A549 (cell line): ENCODE measurements around the gene EML4. TPM values are rescaled to one million over a fixed set of nuclear protein-coding genes. Genes with fewer than 3 reads are reported as not detected.

Experiments used
- ATAC-seq, 2 experiments: fragments of 200-7000 bp in 1 of 2; fragments of >200 bp in 1 of 2; cut with Nextera tagmentation in 1 of 2; cut with Tn5 transposase in 1 of 2; 3 replicates each; pipeline versions ENCODE4 v1.8.0 to v1.9.1; 2018 to 2020; ENCODE audit warnings: mild to moderate bottlenecking in 1 of 2, moderate library complexity in 1 of 2
- CTCF ChIA-PET: fragments of 300-600 bp; sonication (Branson Sonifier 250); formaldehyde crosslinking; extraction: SDS; loops from one replicate; lab custom pipeline; 2021; ENCODE audit warnings: antibody characterized with exemption, inconsistent platforms; lab: Yijun Ruan, JAX
- POLR2A ChIA-PET: fragments of 350-600 bp; formaldehyde crosslinking; extraction: SDS; loops from one replicate; lab custom pipeline; 2021; ENCODE audit warnings: antibody characterized with exemption, inconsistent platforms; lab: Yijun Ruan, JAX
- DNase-seq, 2 experiments: peaks; one replicate each; pipeline versions ENCODE4 v3.0.0 to v3.0.0-alpha.2; 2011 to 2016; ENCODE audit warnings: low read depth in 1 of 2, low spot score in 1 of 2
- FAIRE-seq: peaks from 2 replicates; lab custom pipeline; 2011; peaks lifted over from hg19 to GRCh38; lab: Jason Lieb, UNC
- H3K27ac ChIP-seq, 2 experiments: fragments of >200 bp; sonication (Bioruptor Twin); formaldehyde crosslinking; 3 replicates each; pipeline ENCODE4 v1.5.1; 2016 to 2017
- H3K4me1 ChIP-seq: fragments of >200 bp; sonication (Bioruptor Twin); formaldehyde crosslinking; 3 replicates; pipeline ENCODE4 v1.6.1; 2016
- H3K4me2 ChIP-seq: fragments of >200 bp; sonication (Bioruptor Twin); formaldehyde crosslinking; 3 replicates; pipeline ENCODE4 v1.6.1; 2016
- H3K4me3 ChIP-seq: fragments of >200 bp; sonication (Bioruptor Twin); formaldehyde crosslinking; 3 replicates; pipeline ENCODE4 v1.5.1; 2016
- H3K9me3 ChIP-seq: fragments of >200 bp; sonication (Bioruptor Twin); formaldehyde crosslinking; 3 replicates; pipeline ENCODE4 v1.6.1; 2016
- CHD2 ChIP-seq: fragments of 150-350 bp; IDR thresholded peaks from 2 replicates; pipeline ENCODE4 v1.6.1; 2014; ENCODE audit warnings: low read length; ENCODE audit not compliant: partially characterized antibody
- EHF ChIP-seq: fragments of 250-450 bp; sonication (Bioruptor Pico); IDR thresholded peaks from 2 replicates; pipeline ENCODE4 v1.5.0; 2020; ENCODE audit warnings: mild to moderate bottlenecking
- EP300 ChIP-seq, 2 experiments: fragments of >200 bp; sonication (Bioruptor Twin); formaldehyde crosslinking; IDR thresholded peaks; 2 replicates in 1 of 2; 3 replicates in 1 of 2; pipeline ENCODE4 v1.6.1; 2016 to 2017
- HDAC2 ChIP-seq: fragments of 200-600 bp; sonication (generic); IDR thresholded peaks from 2 replicates; pipeline ENCODE4 v1.6.1; 2016
- JUNB ChIP-seq: fragments of >200 bp; sonication (Bioruptor Twin); formaldehyde crosslinking; IDR thresholded peaks from 2 replicates; pipeline ENCODE4 v1.6.1; 2016
- RARB ChIP-seq: fragments of 250-450 bp; sonication (Bioruptor Pico); IDR thresholded peaks from 2 replicates; pipeline ENCODE4 v1.8.0; 2021; ENCODE audit warnings: mild to moderate bottlenecking, moderate library complexity
- RCOR1 ChIP-seq: fragments of 150-350 bp; IDR thresholded peaks from 2 replicates; pipeline ENCODE4 v1.6.1; 2014; ENCODE audit warnings: antibody characterized with exemption, low read length, low read depth
- RNF2 ChIP-seq: fragments of 200-600 bp; sonication (generic); IDR thresholded peaks from 2 replicates; pipeline ENCODE4 v1.6.1; 2016; ENCODE audit warnings: low read depth, mild to moderate bottlenecking, antibody characterized with exemption, moderate library complexity, borderline replicate concordance
- SREBF2 ChIP-seq: fragments of 450-650 bp; IDR thresholded peaks from 2 replicates; pipeline ENCODE4 v1.6.1; 2014; ENCODE audit warnings: mild to moderate bottlenecking, moderate library complexity
- TFCP2L1 ChIP-seq: fragments of 250-450 bp; sonication (Bioruptor Pico); IDR thresholded peaks from 2 replicates; pipeline ENCODE4 v1.5.0; 2021; ENCODE audit warnings: mild to moderate bottlenecking
- ZFP36 ChIP-seq: fragments of 450-650 bp; IDR thresholded peaks from 2 replicates; pipeline ENCODE4 v1.6.1; 2014; ENCODE audit warnings: borderline replicate concordance; ENCODE audit not compliant: partially characterized antibody
- ZSCAN20 ChIP-seq: fragments of 250-450 bp; sonication (Bioruptor Pico); IDR thresholded peaks from 2 replicates; pipeline ENCODE4 v1.8.0; 2022; ENCODE audit warnings: mild to moderate bottlenecking, moderate library complexity
- WGBS: methylation state at CpG from one replicate; pipeline ENCODE4 v1.1.6; 2017; ENCODE audit errors: missing lambda C conversion rate; 5-methylcytosine and 5-hydroxymethylcytosine counted together
- polyA plus RNA-seq, 4 experiments: library from polyadenylated mRNA; depleted of rRNA in 3 of 4; stranded (reverse); fragments of >200 nt; fragmentation: RNase III in 1 of 4; extraction: RNeasy Plus Mini Kit Qiagen cat#74134 plus additional on column Dnase treatment in 1 of 4; gene quantifications; 2 replicates in 3 of 4; 3 replicates in 1 of 4; pipeline ENCODE4 v1.2.3, GENCODE V29; 2011 to 2017
- TF ChIP-seq, protein P1 (sequence below): fragments of >200 bp; sonication (Bioruptor Twin); formaldehyde crosslinking; IDR thresholded peaks from 3 replicates; pipeline ENCODE4 v1.5.1; 2016
- TF ChIP-seq, protein P2 (sequence below): IDR thresholded peaks from 2 replicates; pipeline ENCODE4 v1.6.1; 2012; ENCODE audit warnings: low read depth, borderline replicate concordance
- TF ChIP-seq, protein P3 (sequence below): fragments of 250-450 bp; sonication (Bioruptor Pico); IDR thresholded peaks from 2 replicates; pipeline ENCODE4 v1.5.0; 2021; ENCODE audit warnings: mild to moderate bottlenecking, moderate library complexity, borderline replicate concordance
- TF ChIP-seq, protein P4 (sequence below): fragments of >200 bp; sonication (Bioruptor Twin); formaldehyde crosslinking; IDR thresholded peaks from 3 replicates; pipeline ENCODE4 v1.6.1; 2016
- TF ChIP-seq, protein P5 (sequence below): fragments of 450-650 bp; IDR thresholded peaks from 2 replicates; pipeline ENCODE4 v1.6.1; 2014; ENCODE audit warnings: antibody characterized with exemption

EML4 gene
- polyA plus RNA-seq, 2 of the 4 experiments (the other 2 are of a cell fraction): 34.6 to 130 TPM

DNA sequence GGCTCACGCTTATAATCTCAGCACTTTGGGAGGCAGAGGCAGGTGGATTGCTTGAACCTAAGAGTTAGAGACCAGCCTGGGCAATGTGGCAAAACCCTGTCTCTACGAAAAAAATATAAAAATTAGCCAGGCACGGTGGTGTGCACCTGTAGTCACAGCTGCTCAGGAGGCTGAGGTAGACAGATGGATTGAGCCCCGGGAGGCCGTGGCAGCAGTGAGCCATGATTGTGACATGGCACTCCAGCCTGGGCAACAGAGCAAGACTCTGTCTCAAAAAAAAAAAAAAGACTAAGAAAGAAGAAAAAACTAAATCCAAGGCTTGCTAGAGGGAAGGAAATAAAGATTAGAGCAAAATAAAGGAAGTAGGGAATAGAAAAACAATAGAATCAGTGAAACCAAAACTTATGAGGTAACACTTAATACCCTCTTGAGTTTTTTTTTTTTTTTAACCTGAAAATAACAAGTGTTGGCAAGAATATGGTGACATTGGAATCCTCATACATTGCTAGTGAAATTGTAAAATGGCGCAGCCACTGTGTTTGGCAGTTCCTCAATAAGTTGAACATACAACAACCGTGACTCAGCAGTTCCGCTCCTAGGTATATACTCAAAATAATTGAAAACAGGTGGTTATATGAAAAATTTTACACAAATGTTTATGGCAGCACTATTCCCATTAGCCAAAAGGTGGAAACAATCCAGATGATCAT lies 85.2 kb downstream of the EML4 start (continued):
- TF ChIP-seq, protein P1, sequence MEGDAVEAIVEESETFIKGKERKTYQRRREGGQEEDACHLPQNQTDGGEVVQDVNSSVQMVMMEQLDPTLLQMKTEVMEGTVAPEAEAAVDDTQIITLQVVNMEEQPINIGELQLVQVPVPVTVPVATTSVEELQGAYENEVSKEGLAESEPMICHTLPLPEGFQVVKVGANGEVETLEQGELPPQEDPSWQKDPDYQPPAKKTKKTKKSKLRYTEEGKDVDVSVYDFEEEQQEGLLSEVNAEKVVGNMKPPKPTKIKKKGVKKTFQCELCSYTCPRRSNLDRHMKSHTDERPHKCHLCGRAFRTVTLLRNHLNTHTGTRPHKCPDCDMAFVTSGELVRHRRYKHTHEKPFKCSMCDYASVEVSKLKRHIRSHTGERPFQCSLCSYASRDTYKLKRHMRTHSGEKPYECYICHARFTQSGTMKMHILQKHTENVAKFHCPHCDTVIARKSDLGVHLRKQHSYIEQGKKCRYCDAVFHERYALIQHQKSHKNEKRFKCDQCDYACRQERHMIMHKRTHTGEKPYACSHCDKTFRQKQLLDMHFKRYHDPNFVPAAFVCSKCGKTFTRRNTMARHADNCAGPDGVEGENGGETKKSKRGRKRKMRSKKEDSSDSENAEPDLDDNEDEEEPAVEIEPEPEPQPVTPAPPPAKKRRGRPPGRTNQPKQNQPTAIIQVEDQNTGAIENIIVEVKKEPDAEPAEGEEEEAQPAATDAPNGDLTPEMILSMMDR: no peak
- no peak for TF ChIP-seq EHF (CRISPR knock-in tag)
- no peak for TF ChIP-seq SREBF2
- TF ChIP-seq, protein P2, sequence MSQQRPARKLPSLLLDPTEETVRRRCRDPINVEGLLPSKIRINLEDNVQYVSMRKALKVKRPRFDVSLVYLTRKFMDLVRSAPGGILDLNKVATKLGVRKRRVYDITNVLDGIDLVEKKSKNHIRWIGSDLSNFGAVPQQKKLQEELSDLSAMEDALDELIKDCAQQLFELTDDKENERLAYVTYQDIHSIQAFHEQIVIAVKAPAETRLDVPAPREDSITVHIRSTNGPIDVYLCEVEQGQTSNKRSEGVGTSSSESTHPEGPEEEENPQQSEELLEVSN: no peak
- no peak for TF ChIP-seq RNF2

DNA sequence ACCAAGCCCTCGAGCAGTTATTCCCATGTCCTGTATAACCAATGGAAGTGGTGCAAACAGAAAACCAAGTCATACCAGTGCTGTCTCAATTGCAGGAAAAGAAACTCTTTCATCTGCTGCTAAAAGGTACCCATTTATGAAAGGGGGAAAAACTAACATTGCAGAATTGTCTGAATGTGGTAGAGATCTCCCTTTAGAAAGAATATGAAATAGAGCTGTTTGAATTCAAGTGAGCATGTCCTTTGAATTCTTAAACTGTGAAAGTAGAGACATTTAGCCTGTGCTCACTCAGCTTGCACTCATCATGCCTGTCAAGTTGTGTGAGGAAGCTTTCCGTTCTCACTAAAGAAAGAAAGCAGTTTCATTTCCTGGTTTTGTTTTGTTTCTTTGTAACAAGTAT lies 87.4 kb downstream of the EML4 start:
- POLR2A ChIA-PET: no interaction called here
- FAIRE-seq: no peak
- H3K27ac ChIP-seq: no peak overlapping the region
- 97% methylated on average over 2 of the region's 2 CpGs for WGBS
- DNase-seq: no peak
- no peak for ATAC-seq
- peaks cover 7% of the 10 kb centered on the region; the same call in 1 of the 3 replicates for H3K4me1 ChIP-seq
- TF ChIP-seq RCOR1: no peak
- CTCF ChIA-PET: interaction anchor here (2.2 kb wide), 1 partner anchor 170 kb away, joined by 6 read pairs; no protein-coding TSS in a partner anchor
- no peaks in the 10 kb centered on the region for H3K9me3 ChIP-seq
- no peak overlapping the region for H3K4me3 ChIP-seq
- H3K4me2 ChIP-seq: no peak overlapping the region

DNA sequence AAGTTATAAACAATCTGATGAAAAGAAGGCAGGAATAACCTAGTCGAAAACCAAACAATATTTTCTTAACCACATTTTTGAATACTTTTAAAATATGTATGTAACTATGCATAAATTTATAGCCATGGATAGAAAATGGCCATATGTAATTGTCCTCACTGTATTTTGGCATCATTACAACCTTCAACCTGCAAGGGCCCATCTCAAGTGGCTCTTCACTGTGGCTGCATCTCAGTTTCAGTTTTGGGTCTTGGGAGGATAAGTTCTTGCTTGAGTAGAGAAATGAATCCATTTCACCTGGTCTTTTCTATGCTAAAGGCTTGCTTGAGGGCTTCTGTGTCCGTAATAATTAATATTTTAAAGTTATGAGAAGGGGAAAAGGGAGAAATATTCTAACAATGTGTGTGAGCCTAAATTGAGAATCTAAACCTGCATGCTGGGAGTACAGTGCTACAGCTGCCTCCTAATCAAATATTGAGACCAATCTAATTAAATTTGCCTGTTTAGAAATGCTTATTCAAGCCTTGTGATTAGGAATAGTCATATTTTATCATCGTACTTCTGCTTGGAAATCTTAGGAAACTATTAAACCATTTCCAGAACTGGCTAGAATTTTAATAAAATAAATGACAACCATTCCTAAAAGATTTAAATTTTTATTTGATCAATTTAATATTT lies 92.5 kb downstream of the EML4 start:
- ChIA-PET CTCF (interaction anchor here (0.6 to 1.8 kb wide), 3 partner anchors 24 to 165 kb away, joined by 3 to 4 read pairs (median 3); no protein-coding TSS in a partner anchor), POLR2A (no interaction called here)
- H3K4me2 ChIP-seq: no peak overlapping the region
- no peak overlapping the region for H3K27ac ChIP-seq
- H3K9me3 ChIP-seq: no peaks in the 10 kb centered on the region
- H3K4me3 ChIP-seq: no peak overlapping the region
- no peak for DNase-seq
- WGBS: 85% methylated on average over 3 of the region's 3 CpGs
- ATAC-seq: no peak
- no peak for TF ChIP-seq ZSCAN20 (CRISPR knock-in tag)
- TF ChIP-seq, protein P3, sequence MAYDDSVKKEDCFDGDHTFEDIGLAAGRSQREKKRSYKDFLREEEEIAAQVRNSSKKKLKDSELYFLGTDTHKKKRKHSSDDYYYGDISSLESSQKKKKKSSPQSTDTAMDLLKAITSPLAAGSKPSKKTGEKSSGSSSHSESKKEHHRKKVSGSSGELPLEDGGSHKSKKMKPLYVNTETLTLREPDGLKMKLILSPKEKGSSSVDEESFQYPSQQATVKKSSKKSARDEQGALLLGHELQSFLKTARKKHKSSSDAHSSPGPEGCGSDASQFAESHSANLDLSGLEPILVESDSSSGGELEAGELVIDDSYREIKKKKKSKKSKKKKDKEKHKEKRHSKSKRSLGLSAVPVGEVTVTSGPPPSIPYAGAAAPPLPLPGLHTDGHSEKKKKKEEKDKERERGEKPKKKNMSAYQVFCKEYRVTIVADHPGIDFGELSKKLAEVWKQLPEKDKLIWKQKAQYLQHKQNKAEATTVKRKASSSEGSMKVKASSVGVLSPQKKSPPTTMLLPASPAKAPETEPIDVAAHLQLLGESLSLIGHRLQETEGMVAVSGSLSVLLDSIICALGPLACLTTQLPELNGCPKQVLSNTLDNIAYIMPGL: no peak
- TF ChIP-seq RARB (CRISPR knock-in tag): no peak
- TF ChIP-seq EP300 (IDR thresholded peaks at IDR 0.05): no peak
- TF ChIP-seq, protein P4, sequence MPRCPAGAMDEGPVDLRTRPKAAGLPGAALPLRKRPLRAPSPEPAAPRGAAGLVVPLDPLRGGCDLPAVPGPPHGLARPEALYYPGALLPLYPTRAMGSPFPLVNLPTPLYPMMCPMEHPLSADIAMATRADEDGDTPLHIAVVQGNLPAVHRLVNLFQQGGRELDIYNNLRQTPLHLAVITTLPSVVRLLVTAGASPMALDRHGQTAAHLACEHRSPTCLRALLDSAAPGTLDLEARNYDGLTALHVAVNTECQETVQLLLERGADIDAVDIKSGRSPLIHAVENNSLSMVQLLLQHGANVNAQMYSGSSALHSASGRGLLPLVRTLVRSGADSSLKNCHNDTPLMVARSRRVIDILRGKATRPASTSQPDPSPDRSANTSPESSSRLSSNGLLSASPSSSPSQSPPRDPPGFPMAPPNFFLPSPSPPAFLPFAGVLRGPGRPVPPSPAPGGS: no peak
- no peak for TF ChIP-seq TFCP2L1 (CRISPR knock-in tag)
- TF ChIP-seq, protein P5, sequence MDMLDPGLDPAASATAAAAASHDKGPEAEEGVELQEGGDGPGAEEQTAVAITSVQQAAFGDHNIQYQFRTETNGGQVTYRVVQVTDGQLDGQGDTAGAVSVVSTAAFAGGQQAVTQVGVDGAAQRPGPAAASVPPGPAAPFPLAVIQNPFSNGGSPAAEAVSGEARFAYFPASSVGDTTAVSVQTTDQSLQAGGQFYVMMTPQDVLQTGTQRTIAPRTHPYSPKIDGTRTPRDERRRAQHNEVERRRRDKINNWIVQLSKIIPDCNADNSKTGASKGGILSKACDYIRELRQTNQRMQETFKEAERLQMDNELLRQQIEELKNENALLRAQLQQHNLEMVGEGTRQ: no peak
- no peak for TF ChIP-seq HDAC2
- no peak for TF ChIP-seq ZFP36
- TF ChIP-seq RNF2: no peak
- no peak for TF ChIP-seq JUNB
- no peak for TF ChIP-seq CHD2
- peaks cover 7% of the 10 kb centered on the region; the same call in 1 of the 3 replicates for H3K4me1 ChIP-seq
- FAIRE-seq: no peak
